HG03439 (cell line): ENCODE data around the gene KPNA2.
A peak's percentile ranks its signal among the peaks of the same experiment; 100 is the strongest.
"Not testable (repeated sequence)": the region's sequence is repeated elsewhere in the genome, so short reads cannot be mapped to it uniquely, and the experiment has no call there.

ENCODE experiments used
- ATAC-seq: cut with Tn5 transposase; IDR thresholded peaks from one replicate; pipeline ENCODE4 v1.9.1; 2021; ENCODE audit warnings: mild to moderate bottlenecking, moderate library complexity; ENCODE audit not compliant: unreplicated experiment

The KPNA2 gene

GRCh38 chr17:68035523-68036303 is at the start of gene KPNA2:
KPNA2 (plus strand) TSS chr17:68035735; CDS start chr17:68037133, 1,398 bp downstream.
- ATAC-seq: peak; percentile 94

- ATAC-seq: no peak
Observed at GRCh38 chr17:67990909-67991308, 44.6 kb upstream of the KPNA2 start.

- ATAC-seq: peak; percentile 0
Observed at GRCh38 chr17:67992548-67993152, 42.9 kb upstream of the KPNA2 start.

GRCh38 chr17:67993153-67993997 is 42.2 kb upstream of the KPNA2 start:
- peak; percentile 80 for ATAC-seq

DNA sequence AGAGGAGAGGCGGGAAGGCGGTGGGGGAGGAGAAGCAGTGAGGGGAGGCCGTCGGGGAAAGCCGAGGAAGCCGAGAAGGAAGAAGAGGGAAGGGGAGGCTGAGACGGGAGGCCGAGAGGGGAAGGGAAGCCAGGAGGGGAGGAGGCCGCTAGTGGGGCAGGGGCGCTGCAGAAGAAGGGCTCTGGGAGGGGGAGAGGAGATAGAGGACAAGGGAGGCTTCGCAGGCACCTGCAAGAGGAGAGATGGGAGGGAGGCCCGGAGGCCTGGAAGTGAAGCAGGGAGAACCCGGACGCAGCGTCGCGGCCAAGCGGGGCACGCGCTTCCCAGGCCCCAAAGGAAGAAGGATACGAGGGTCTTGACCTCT is 41.6 kb upstream of the KPNA2 start:
- ATAC-seq: no peak

DNA sequence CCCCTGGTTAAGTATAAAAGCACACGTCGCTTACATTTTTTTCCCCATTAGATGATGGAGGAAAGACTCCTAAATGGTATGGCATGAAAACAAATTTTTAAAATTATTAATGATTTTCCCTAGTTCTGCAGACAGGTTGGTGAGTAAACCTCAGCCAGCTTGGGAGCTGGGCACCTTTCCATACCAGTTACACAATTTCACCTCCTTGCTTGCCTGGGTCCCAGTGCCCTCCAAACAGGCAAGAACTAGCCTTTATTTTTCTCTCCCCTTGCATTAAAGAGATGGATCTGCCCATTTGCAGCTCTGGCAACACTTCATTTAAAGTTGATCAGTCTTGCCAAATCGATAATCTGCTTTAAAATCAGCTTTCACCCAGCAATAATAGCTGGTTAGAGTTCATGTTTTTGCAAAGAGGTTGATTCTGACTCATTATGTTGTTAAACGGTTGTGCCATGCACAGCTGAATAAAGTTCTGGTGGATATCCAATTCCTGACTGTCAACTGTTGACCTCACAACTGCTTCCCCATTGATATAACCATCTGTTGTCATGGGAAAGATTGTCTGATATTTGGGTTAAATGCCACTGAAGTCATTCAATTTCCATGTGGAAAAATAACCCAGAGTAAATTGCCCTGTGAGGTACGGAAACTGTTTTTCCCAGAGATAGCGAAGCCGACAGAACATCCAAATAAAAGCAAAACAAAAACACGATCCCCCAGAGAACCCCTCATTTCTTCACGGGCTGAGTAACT is 40.5 kb upstream of the KPNA2 start:
- no peak for ATAC-seq

GRCh38 chr17:67995570-67996263 is 39.8 kb upstream of the KPNA2 start:
- ATAC-seq: no peak

GRCh38 chr17:67996301-67997171 is 39.0 kb upstream of the KPNA2 start, which contains the start of gene C17orf58:
C17orf58 (minus strand) TSS chr17:67996469; CDS start chr17:67996198, 271 bp downstream.
- not testable (repeated sequence) for ATAC-seq

GRCh38 chr17:67998466-67998865 is 37.1 kb upstream of the KPNA2 start:
- ATAC-seq: no peak

DNA sequence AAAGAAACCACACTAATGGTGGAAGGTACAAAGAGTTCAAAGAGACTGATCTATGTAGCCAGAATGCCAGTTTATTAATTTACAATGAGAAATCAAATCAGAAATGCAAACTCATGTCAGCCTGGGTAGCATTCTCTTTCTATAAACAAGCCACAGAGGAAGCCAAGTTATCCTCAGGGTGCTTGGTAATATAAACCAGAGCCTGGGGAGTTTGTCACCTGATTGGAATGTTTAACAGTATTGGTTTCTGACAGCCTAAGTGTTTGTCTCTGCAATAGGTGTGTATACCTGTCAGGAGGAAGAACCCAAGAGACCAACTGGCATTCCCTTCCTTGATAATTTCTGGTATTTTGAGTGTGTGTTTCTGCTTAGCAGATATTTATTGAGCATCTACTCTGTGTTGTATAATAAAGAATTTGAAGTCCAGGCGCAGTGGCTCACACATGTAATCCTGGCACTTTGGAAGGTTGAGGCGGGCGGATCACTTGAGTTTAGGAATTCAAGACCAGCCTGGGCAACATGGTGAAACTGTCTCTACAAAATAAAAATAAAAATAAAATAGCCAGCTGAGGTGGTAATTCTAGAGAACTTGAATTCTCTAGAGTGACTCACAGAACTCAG is 36.1 kb upstream of the KPNA2 start:
- no peak for ATAC-seq

GRCh38 chr17:68004201-68004600 is 31.3 kb upstream of the KPNA2 start:
- ATAC-seq: no peak

DNA sequence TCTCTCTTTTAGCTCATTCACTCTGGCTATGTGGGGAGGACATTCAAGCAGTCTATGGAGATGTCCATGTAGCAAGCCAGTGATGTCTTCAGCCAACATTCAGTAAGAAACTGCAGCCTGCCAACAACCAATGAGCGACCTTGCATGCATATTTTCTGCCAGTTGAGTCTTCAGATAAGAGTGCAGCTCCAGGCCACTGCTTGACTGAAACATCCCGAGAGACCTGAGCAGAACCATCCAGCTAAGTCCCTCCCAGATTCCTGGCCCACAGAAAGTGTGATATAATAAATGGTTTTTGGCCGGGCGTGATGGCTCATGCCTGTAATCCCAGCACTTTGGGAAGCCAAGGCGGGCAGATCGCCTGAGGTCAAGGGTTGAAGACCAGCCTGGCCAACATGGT is 28.7 kb upstream of the KPNA2 start:
- ATAC-seq: no peak

DNA sequence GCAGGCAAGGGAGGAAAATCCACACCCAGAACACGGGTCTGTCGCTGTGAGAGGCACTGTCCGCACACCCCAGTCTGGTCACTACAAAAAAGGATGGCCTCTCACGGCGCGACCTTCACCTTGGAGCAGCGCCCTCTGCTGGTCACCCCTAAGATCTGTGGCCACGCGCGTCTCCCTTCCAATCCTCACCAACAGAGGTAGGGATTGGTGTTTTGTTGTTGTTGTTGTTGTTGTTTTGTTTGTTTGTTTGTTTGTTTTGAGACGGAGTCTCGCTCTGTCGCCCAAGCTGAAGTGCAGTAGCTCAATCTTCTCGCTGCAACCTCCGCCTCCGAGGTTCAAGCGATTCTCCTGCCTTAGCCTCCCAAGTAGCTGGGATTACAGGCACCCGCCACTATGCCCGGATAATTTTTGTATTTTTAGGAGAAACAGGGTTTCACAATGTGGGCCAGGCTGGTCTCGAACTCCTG is 24.3 kb upstream of the KPNA2 start:
- no peak for ATAC-seq

DNA sequence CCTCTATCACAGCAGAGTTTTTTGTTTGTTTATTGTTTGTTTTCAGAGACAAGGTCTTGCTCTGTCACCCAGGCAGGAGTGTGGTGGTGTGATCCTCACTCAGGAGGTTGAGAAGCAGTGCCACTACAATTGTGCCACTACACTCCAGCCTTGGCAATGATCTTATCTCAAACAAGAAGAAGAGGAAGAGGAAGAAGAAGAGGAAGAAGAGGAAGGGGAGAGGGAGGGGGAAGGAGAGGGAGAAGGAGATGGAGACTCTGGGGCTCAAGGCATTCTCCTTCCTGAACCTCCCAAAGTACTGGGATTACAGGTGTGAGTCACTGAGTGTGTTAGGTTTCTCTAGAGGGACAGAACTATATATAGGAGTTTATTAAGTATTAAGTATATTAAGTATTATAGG is 22.1 kb upstream of the KPNA2 start:
- no peak for ATAC-seq

DNA sequence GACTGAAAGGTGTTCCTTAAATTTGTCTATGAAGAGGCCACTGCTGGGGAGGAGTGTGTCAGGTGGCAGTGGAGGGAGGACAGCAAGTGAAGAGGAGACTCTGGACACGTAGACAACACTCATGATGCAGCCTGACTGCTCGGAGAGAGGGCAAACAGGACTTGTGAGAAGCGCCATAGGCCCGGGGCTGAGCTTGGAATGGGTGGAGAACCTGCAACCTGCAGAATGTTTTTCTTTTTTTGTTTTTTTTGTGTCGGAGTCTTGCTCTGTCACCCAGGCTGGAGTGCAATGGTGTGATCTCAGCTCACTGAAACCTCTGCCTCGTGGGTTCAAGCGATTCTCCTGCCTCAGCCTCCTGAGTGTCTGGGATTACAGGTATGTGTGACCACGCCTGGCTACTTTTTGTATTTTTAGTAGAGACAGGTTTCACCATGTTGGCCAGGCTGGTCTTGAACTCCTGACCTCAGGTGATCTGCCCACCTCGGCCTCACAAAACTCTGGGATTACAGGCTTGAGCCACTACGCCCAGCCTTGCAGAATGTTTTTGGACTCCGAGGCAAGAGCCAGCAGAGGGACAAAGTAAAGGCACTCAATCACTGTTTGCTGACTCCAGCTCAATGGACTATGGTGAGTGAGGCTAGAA is 20.3 kb upstream of the KPNA2 start:
- ATAC-seq: no peak

DNA sequence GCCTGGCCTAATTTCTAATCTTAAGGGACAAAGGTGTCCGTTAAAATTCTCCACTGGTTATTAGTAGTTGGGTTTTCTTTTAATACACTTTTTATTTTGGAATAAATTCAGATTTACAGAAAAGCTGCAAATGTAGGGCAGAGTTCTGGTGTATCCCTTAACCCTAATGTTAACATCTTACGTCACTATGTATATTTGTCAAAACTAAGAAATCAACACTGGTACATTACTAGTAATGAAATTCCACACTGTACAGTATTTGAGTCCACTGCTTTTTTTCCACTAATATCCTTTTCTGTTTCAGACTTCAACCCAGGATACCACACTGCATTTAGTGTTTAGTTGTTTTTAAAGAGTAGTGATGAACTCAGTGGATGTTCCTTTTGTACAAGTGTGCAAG is 18.7 kb upstream of the KPNA2 start:
- no peak for ATAC-seq

DNA sequence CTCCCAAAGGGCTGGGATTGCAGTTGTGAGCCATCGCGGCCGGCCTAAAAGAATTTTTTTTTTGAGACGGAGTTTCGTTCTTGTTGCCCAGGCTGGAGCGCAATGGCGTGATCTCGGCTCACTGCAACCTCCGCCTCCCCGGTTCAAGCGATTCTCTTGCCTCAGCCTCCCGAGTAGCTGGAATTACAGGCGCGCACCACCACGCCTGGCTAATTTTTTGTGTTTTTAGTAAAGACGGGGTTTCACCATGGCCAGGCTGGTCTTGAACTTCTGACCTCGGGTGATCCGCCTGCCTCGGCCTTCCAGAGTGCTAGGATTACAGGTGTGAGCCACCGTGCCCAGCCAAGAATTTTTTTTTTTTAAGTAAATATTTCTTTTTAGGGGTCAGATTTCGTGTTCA is 17.0 kb upstream of the KPNA2 start:
- not testable (repeated sequence) for ATAC-seq

GRCh38 chr17:68019336-68019674 is 16.2 kb upstream of the KPNA2 start:
- ATAC-seq: no peak
